K562 (cell line): ENCODE measurements around the gene FGR. TPM values are rescaled to one million over a fixed set of nuclear protein-coding genes. Genes with fewer than 3 reads are reported as not detected.

Source experiments
- ATAC-seq: fragments of 200-7000 bp; cut with Tn5 transposase; 3 replicates; pipeline ENCODE4 v1.9.1; 2020; ENCODE audit warnings: moderate library complexity
- BruUV-seq: library from RNA; stranded (reverse); fragments of 400-500 nt; replicated peaks from 2 replicates; lab custom pipeline; 2021; lab: Mats Ljungman, UMichigan
- CTCF ChIA-PET: fragments of 300-600 bp; formaldehyde crosslinking; extraction: SDS; loops from one replicate; lab custom pipeline; 2021; ENCODE audit warnings: low intra/inter-chr PET ratio; lab: Yijun Ruan, JAX
- POLR2A ChIA-PET: fragments of 300-600, 350-650 bp; sonication (Branson Sonifier 250); formaldehyde crosslinking; extraction: SDS; loops from one replicate; lab custom pipeline; 2021; ENCODE audit warnings: antibody characterized with exemption, inconsistent platforms; lab: Yijun Ruan, JAX
- DNase-seq, 4 experiments: peaks; one replicate each; pipeline versions ENCODE4 v3.0.0 to v3.0.0-alpha.2; 2011 to 2018; ENCODE audit warnings: low spot score in 3 of 4, mixed read lengths in 3 of 4; ENCODE audit errors: extremely low read depth in 1 of 4
- FAIRE-seq: peaks from 2 replicates; lab custom pipeline; 2011; peaks lifted over from hg19 to GRCh38; lab: Jason Lieb, UNC
- H2AFZ ChIP-seq: 2 replicates; pipeline ENCODE4 v1.6.0; 2011; ENCODE audit warnings: low read depth, low read length, control low read depth, inconsistent platforms
- H3K27ac ChIP-seq: fragments of 200-600 bp; 3 replicates; pipeline ENCODE4 v1.8.0; 2011; ENCODE audit warnings: low read depth, mild to moderate bottlenecking, control low read depth, inconsistent platforms, low read length, moderate library complexity, mixed read lengths; ENCODE audit errors: extremely low read depth
- H3K27me3 ChIP-seq, 2 experiments: fragments of 300-600 bp in 1 of 2; 2 replicates in 1 of 2; 3 replicates in 1 of 2; pipeline versions ENCODE4 v1.6.0 to v1.8.0; 2011; ENCODE audit warnings: inconsistent platforms in 2 of 2, low read length in 2 of 2, mild to moderate bottlenecking in 1 of 2, mixed read lengths in 1 of 2, moderate library complexity in 1 of 2; ENCODE audit not compliant: control insufficient read depth in 2 of 2, insufficient read depth in 2 of 2
- H3K36me3 ChIP-seq: fragments of 300-600 bp; 3 replicates; pipeline ENCODE4 v1.8.0; 2011; ENCODE audit warnings: mild to moderate bottlenecking, low read length, inconsistent platforms; ENCODE audit not compliant: control insufficient read depth, insufficient read depth
- H3K4me1 ChIP-seq, 2 experiments: fragments of 200-600 bp in 1 of 2; replicated peaks in 1 of 2; 2 replicates in 1 of 2; 3 replicates in 1 of 2; pipeline versions ENCODE4 v1.5.1 to v1.8.0; 2011; ENCODE audit warnings: inconsistent platforms in 2 of 2, low read length in 2 of 2, mild to moderate bottlenecking in 1 of 2, mixed read lengths in 1 of 2, moderate library complexity in 1 of 2; ENCODE audit not compliant: control insufficient read depth in 2 of 2, insufficient read depth in 2 of 2
- H3K4me2 ChIP-seq: 2 replicates; pipeline ENCODE4 v1.6.1; 2011; ENCODE audit warnings: low read length, control low read depth, inconsistent platforms, mixed read lengths; ENCODE audit not compliant: insufficient read depth
- H3K4me3 ChIP-seq: fragments of 200-600 bp; sonication (generic), shearing (Covaris generic); 2 replicates; pipeline ENCODE4 v1.5.1; 2016; ENCODE audit warnings: control low read depth, inconsistent platforms
- H3K79me2 ChIP-seq: fragments of 200-600 bp; 3 replicates; pipeline ENCODE4 v1.8.0; 2011; ENCODE audit warnings: low read length, inconsistent platforms; ENCODE audit not compliant: control insufficient read depth, insufficient read depth
- H3K9ac ChIP-seq, 2 experiments: 2 replicates each; pipeline versions ENCODE4 v1.6.0 to v1.6.1; 2011; ENCODE audit warnings: low read depth in 2 of 2, low read length in 2 of 2, control low read depth in 1 of 2, inconsistent platforms in 1 of 2, mild to moderate bottlenecking in 1 of 2, mixed read lengths in 1 of 2; ENCODE audit not compliant: insufficient read depth in 1 of 2
- H3K9me1 ChIP-seq: one replicate; pipeline ENCODE4 v1.6.0; 2011; ENCODE audit warnings: inconsistent platforms, mild to moderate bottlenecking, low read length, moderate library complexity; ENCODE audit not compliant: control insufficient read depth, insufficient read depth
- H3K9me3 ChIP-seq: replicated peaks from 2 replicates; pipeline ENCODE4 v1.5.1; 2011; ENCODE audit warnings: low read depth, low read length, inconsistent platforms; ENCODE audit not compliant: control insufficient read depth, insufficient read depth
- H4K20me1 ChIP-seq: replicated peaks from 2 replicates; pipeline ENCODE4 v1.6.1; 2011; ENCODE audit warnings: low read length, inconsistent platforms, mixed read lengths; ENCODE audit not compliant: control insufficient read depth, insufficient read depth
- ADNP ChIP-seq: fragments of 200-800 bp; sonication (Bioruptor generic); IDR thresholded peaks from 2 replicates; pipeline ENCODE4 v1.6.1; 2016; ENCODE audit warnings: missing genetic modification characterization, missing compliant biosample characterization
- FOXM1 ChIP-seq, 2 experiments: fragments of 450-650 bp in 1 of 2; sonication (generic) in 1 of 2; formaldehyde crosslinking in 1 of 2; IDR thresholded peaks; 2 replicates each; pipeline versions ENCODE4 v1.6.1 to v1.9.0; 2017 to 2022; ENCODE audit warnings: low read depth in 2 of 2, mild to moderate bottlenecking in 2 of 2, missing genetic modification reagents in 1 of 2, moderate library complexity in 1 of 2
- KDM1A ChIP-seq, 2 experiments: fragments of 450-650 bp; IDR thresholded peaks; 2 replicates each; pipeline ENCODE4 v1.6.1; 2016; ENCODE audit warnings: mild to moderate bottlenecking in 2 of 2
- KDM2B ChIP-seq: fragments of 250-450 bp; sonication (Bioruptor Pico); IDR thresholded peaks from 2 replicates; pipeline ENCODE4 v1.8.0; 2021; ENCODE audit warnings: mild to moderate bottlenecking, moderate library complexity
- RBM25 ChIP-seq: fragments of 200-400 bp; formaldehyde crosslinking; IDR thresholded peaks from 2 replicates; pipeline ENCODE4 v1.6.1; 2018; ENCODE audit warnings: low read length, low read depth, moderate library complexity; ENCODE audit not compliant: severe bottlenecking
- ZNF76 ChIP-seq: fragments of 250-450 bp; sonication (Bioruptor Pico); IDR thresholded peaks from 2 replicates; pipeline ENCODE4 v1.4.0; 2020; ENCODE audit warnings: mild to moderate bottlenecking, moderate library complexity, borderline replicate concordance
- WGBS: fragments of 100-300 bp; shearing (Covaris generic); methylation state at CpG from one replicate; pipeline ENCODE4 v1.1.6; 2016; ENCODE audit warnings: low coverage, mixed read lengths; ENCODE audit not compliant: insufficient coverage; ENCODE audit errors: missing lambda C conversion rate; 5-methylcytosine and 5-hydroxymethylcytosine counted together
- in situ Hi-C: fragments of 300-500 bp; cut with MboI; formaldehyde crosslinking; loops from 4 replicates; pipeline ENCODE4 v1.15.0; 2018; ENCODE audit warnings: inconsistent platforms, mixed read lengths
- intact Hi-C: fragments of 100-400 bp; cut with micrococcal nuclease; formaldehyde crosslinking; loops from 2 replicates; pipeline ENCODE4 v1.14.2; 2022
- polyA plus RNA-seq, 8 experiments: library from polyadenylated mRNA; depleted of rRNA in 4 of 8; stranded (reverse) in 5 of 8; unstranded in 3 of 8; fragments of >200 nt; fragmentation: Nextera tagmentation in 2 of 8; fragmentation: Illumina TruSeq in 1 of 8; extraction: Ambion mirVana in 2 of 8; extraction: Trizol in 1 of 8; gene quantifications; 2 replicates each; pipeline versions ENCODE4 v1.2.1 to v1.2.3, GENCODE V29; 2011 to 2014; ENCODE audit warnings: inconsistent platforms in 1 of 8, missing spikeins in 1 of 8
- total RNA-seq, 7 experiments: library from RNA; depleted of rRNA in 6 of 7; stranded (reverse); fragments of >200 nt in 6 of 7; fragmentation: Illumina TruSeq in 2 of 7; extraction: Trizol in 2 of 7; gene quantifications; 2 replicates each; pipeline versions ENCODE4 v1.2.1 to v1.2.3, GENCODE V29; 2011 to 2021; ENCODE audit warnings: low replicate concordance in 1 of 7

FGR gene
- total and polyA plus RNA-seq, 9 of the 15 experiments (the other 6 are each of a cell fraction or from before 2014, with no cell fraction given), result 0.04 to 0.11 TPM; not detected in 7

DNA sequence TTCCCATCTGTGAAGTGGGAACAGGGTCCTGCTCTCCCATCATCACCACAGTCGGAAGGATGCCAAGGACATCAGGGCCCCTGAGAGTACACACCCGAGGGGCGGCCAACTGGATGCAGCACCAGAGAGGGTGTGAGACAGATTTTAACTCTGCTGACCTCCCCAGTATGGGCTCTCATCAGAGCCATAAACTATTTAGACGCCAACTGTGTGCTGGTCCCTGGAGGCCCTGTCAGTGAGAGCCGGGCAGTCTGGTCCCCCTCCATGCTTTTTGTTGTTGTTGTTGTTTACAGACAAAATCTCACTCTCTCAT is 1.7 kb downstream of the FGR start:
- Histone ChIP-seq H3K79me2 (no peaks in the 10 kb centered on the region), H3K4me1 (peaks cover 13 to 17% of the 10 kb centered on the region in 2 experiments; a peak in 4 of 5 replicates), H3K27me3 (peaks cover 6 to 20% of the 10 kb centered on the region in 2 experiments; a peak in 3 of 5 replicates), H3K4me2 (no peak overlapping the region), H3K36me3 (no peaks in the 10 kb centered on the region), H4K20me1 (no peaks in the 10 kb centered on the region), H3K4me3 (no peak overlapping the region), H3K9me3 (no peaks in the 10 kb centered on the region), H3K9me1 (no peaks in the 10 kb centered on the region), H3K9ac (no peak overlapping the region), H3K27ac (no peak overlapping the region), H2AFZ (no peak overlapping the region)
- ATAC-seq, result no peak
- BruUV-seq, result no TSS peak
- intact Hi-C loops, result no loop called here
- WGBS, result 59% methylated on average over 5 of the region's 5 CpGs
- no peak for FAIRE-seq
- TF ChIP-seq ZNF76 (CRISPR knock-in tag), result no peak
- TF ChIP-seq ADNP (tag), result peak; percentile 66
- no peak for TF ChIP-seq FOXM1 (IDR thresholded peaks at IDR 0.05; ENCODE audit: low read depth)
- TF ChIP-seq FOXM1 (CRISPR knock-in tag; IDR thresholded peaks at IDR 0.05; ENCODE audit: low read depth), result no peak
- TF ChIP-seq KDM2B (CRISPR knock-in tag), result no peak
- peak; percentile 47 to 74; a peak in 3 of 4 replicates for TF ChIP-seq KDM1A (IDR thresholded peaks at IDR 0.05)
- TF ChIP-seq RBM25, result peak; percentile 72
- POLR2A ChIA-PET, result interaction anchor here (0.6 kb wide), 1 partner anchor 108 kb away, joined by 4 read pairs; no protein-coding TSS in a partner anchor
- in situ Hi-C loops, result no loop called here
- CTCF ChIA-PET, result no interaction called here
- no peak for DNase-seq
